Activated CD4-positive, CD25-positive, alpha-beta regulatory T cell (primary cell): Measurements from ENCODE around the gene PPP1R1B.

Source experiments
- DNase-seq, 4 experiments: peaks; one replicate each; lab custom pipeline; 2025; lab: John Stamatoyannopoulos, UW

The PPP1R1B gene

GRCh38 chr17:39633570-39634183 is 6.9 kb downstream of the PPP1R1B start:
- DNase-seq = no peak

- no peak for DNase-seq
These were observed 7.7 kb downstream of the PPP1R1B start for GRCh38 chr17:39634384-39634871.

GRCh38 chr17:39635614-39636176 is 8.9 kb downstream of the PPP1R1B start:
- no peak for DNase-seq

- no peak for DNase-seq
These were observed 9.8 kb downstream of the PPP1R1B start for GRCh38 chr17:39636587-39636926.

GRCh38 chr17:39636927-39637736 is 10.4 kb downstream of the PPP1R1B start, which contains the start of gene STARD3:
Gene STARD3 (plus strand): TSS chr17:39637144. CDS start chr17:39653532, 16,388 bp downstream.
- peak; percentile 72 to 91 (median 80) for DNase-seq

GRCh38 chr17:39638317-39638716 is 11.6 kb downstream of the PPP1R1B start:
- no peak for DNase-seq

GRCh38 chr17:39639043-39639442 is 12.3 kb downstream of the PPP1R1B start:
- DNase-seq = no peak

- DNase-seq = no peak
These were observed 13.1 kb downstream of the PPP1R1B start for GRCh38 chr17:39639566-39640458.

- no peak for DNase-seq
These were observed 13.9 kb downstream of the PPP1R1B start for GRCh38 chr17:39640591-39641031.

GRCh38 chr17:39641097-39641496 is 14.3 kb downstream of the PPP1R1B start:
- DNase-seq = no peak

- no peak for DNase-seq
These were observed 15.1 kb downstream of the PPP1R1B start for GRCh38 chr17:39641883-39642282.

GRCh38 chr17:39642291-39643074 is 15.7 kb downstream of the PPP1R1B start:
- DNase-seq = no peak

- DNase-seq = no peak
These were observed 16.5 kb downstream of the PPP1R1B start for GRCh38 chr17:39643271-39643670.

GRCh38 chr17:39647256-39647655 is 20.5 kb downstream of the PPP1R1B start:
- no peak for DNase-seq

- DNase-seq = no peak
These were observed 22.0 kb downstream of the PPP1R1B start for GRCh38 chr17:39648616-39649366.

- DNase-seq = no peak
These were observed 23.4 kb downstream of the PPP1R1B start for GRCh38 chr17:39650121-39650579.

- no peak for DNase-seq
These were observed 25.3 kb downstream of the PPP1R1B start for GRCh38 chr17:39651923-39652586.

GRCh38 chr17:39652587-39653315 is 26.0 kb downstream of the PPP1R1B start:
- no peak for DNase-seq

- DNase-seq = no peak
These were observed 26.5 kb downstream of the PPP1R1B start for GRCh38 chr17:39653316-39653661.
